Measurements from ENCODE around the gene NBEA.

Gene NBEA

DNA sequence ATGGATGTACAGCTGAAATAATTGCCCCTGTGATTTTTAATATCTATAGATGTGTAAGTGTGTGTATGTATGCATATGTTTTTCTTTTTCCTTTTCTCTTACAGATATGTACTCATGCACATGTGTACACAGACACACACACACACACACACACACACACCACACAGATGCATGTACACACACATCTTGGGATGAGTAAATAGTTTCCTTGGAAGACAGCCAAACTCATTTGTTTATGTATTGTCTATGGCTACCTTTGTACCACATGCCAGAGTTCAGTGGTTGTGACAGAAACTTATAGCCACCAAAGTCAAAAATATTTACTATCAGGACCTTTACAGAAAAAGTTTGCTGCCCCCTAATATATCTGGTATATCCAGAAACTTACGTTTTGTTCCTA, 341.8 kb downstream of the NBEA start:
- no peaks in the 10 kb centered on the region for H3K36me3 Mint-ChIP-seq (ENCODE audit: insufficient read depth)
- H3K4me3 Mint-ChIP-seq, result no peak overlapping the region
- H3K4me1 Mint-ChIP-seq, result no peaks in the 10 kb centered on the region
- DNase-seq (ENCODE audit: low spot score in 2 of 2) (no peak), ATAC-seq (replicated peaks; ENCODE audit: extremely low read depth, poor library complexity, severe bottlenecking) (no peak)
- no peak overlapping the region for H3K27ac Mint-ChIP-seq (ENCODE audit: low read depth)
- peaks cover 20% of the 10 kb centered on the region for H3K9me3 Mint-ChIP-seq
- H3K27me3 Mint-ChIP-seq, result no peaks in the 10 kb centered on the region

DNA sequence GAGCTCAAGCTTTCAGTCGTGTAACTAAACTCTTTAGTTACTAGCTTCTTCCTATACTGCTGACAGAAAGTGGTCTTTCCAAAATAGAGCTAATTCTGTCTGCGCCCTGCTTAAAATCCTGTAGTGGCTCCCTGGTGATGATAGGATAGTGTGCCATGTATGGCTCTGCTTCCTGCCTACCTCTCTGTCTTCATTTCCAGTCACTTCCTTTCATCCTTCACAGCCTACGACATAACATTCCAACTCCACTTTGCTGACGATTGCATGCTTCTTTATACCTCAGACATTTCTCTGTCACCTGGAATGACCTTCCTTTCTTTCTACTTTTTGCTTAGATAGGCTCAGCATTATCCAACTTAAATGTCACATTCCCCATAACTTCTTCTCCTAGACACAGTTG, 343.6 kb downstream of the NBEA start:
- Mint-ChIP-seq H3K27ac (ENCODE audit: low read depth) (no peak overlapping the region), H3K4me3 (no peak overlapping the region), H3K4me1 (no peaks in the 10 kb centered on the region), H3K27me3 (no peaks in the 10 kb centered on the region), H3K9me3 (peaks cover 25% of the 10 kb centered on the region), H3K36me3 (ENCODE audit: insufficient read depth) (no peaks in the 10 kb centered on the region)
- ATAC-seq (replicated peaks; ENCODE audit: extremely low read depth, poor library complexity, severe bottlenecking), result no peak
- no peak for DNase-seq (ENCODE audit: low spot score in 2 of 2)

DNA sequence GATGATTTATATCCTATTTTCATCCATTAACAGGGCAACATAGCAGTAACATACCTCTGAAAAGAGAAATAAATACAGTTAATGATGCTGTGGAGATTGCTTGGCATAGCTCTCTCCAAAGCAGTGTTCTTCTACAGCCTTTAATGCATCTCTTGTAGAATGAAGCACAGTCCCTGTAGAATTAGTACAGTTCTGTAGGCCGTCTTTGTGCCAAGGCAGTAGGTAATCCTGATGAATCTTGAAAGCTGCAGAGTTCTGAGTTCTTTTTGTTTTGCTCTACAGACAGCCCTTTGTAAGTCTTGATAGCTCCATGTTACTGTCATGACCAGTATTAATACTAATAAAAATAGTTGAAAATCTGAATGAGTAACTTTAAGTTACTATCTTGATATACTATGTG, 350.3 kb downstream of the NBEA start:
- DNase-seq (ENCODE audit: low spot score in 2 of 2), result no peak
- H3K27me3 Mint-ChIP-seq, result no peaks in the 10 kb centered on the region
- no peaks in the 10 kb centered on the region for H3K4me1 Mint-ChIP-seq
- no peaks in the 10 kb centered on the region for H3K36me3 Mint-ChIP-seq (ENCODE audit: insufficient read depth)
- no peak for ATAC-seq (replicated peaks; ENCODE audit: extremely low read depth, poor library complexity, severe bottlenecking)
- peaks cover 18% of the 10 kb centered on the region for H3K9me3 Mint-ChIP-seq
- no peak overlapping the region for H3K27ac Mint-ChIP-seq (ENCODE audit: low read depth)
- no peak overlapping the region for H3K4me3 Mint-ChIP-seq

DNA sequence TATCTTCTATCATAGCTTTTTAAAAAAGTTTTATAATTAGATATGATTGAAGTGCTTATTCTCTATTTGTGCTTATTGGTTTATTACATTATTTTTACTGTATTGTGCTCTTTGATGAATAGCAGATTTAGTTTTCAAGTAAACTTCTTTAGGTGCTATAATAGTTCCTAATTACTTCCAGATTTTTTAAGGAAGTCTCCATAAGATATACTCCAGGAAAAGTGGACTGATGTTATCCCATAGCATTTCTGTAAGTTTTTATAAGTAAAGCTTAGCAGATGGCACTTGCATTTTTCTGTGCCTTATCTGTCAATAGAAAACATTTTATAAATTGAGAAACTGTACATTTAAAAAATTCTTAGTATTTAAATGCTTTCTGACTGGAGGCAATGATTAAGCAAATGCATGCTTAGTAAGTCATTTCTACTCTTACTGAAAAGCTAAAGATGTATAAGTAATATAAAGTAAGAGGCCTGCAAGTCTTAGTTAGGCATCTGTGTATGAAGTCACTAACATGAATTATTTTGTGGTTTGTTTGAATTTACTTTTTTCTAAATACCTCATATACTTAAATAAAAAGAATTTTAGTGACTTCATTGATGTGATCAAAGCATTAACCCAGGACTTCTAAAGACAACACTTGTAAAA, 351.6 kb downstream of the NBEA start:
- Mint-ChIP-seq H3K4me1 (no peaks in the 10 kb centered on the region), H3K9me3 (peaks cover 15% of the 10 kb centered on the region), H3K36me3 (ENCODE audit: insufficient read depth) (no peaks in the 10 kb centered on the region), H3K27ac (ENCODE audit: low read depth) (no peak overlapping the region), H3K4me3 (no peak overlapping the region), H3K27me3 (no peaks in the 10 kb centered on the region)
- ATAC-seq (replicated peaks; ENCODE audit: extremely low read depth, poor library complexity, severe bottlenecking), result no peak
- no peak for DNase-seq (ENCODE audit: low spot score in 2 of 2)

DNA sequence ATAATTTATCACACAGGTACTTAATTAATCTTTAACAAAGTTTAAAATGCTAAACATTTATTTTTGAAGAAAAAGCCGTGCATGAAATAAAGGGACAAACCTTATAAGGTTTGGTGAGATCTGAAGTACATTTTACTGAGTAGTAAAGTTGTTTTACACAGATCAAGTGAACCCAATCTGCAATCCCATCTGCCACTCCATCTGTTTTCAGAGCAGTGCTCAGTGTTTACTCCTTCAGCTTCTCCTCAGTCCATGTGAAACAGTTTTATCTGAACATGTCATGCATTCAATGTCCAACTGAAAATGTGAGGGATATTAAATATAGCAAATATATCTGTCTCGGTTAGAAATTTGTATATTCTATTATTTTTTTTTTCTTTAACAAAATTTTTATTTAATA, 367.6 kb downstream of the NBEA start:
- H3K9me3 Mint-ChIP-seq, result peaks cover 6% of the 10 kb centered on the region

DNA sequence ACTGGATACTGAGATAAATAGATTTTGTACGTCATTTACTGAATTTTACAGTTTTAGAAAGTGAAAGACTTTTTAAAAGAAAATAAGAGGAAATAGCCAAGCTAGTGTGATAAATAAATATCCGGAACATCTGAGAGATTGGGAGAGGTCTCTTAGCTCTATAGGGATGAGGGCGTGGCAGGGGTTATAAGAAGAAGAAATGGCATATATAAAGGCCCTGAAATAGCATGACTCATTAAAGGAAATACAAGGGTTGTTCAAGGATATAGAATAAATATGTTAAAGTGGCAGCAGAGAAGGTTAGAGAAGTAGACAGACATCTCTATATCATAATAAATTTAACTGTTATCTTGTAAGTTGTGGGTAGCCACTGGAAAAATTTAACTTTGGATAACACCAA, 390.1 kb downstream of the NBEA start:
- Mint-ChIP-seq H3K9me3 (peaks cover 39% of the 10 kb centered on the region), H3K27ac (ENCODE audit: low read depth) (no peak overlapping the region), H3K4me3 (no peak overlapping the region), H3K36me3 (ENCODE audit: insufficient read depth) (no peaks in the 10 kb centered on the region), H3K4me1 (no peaks in the 10 kb centered on the region), H3K27me3 (no peaks in the 10 kb centered on the region)
- no peak for DNase-seq (ENCODE audit: low spot score in 2 of 2)
- ATAC-seq (replicated peaks; ENCODE audit: extremely low read depth, poor library complexity, severe bottlenecking), result no peak

More for the DNA sequence above, 367.6 kb downstream of the NBEA start:
- no peak for ATAC-seq (replicated peaks; ENCODE audit: extremely low read depth, poor library complexity, severe bottlenecking)
- H3K27me3 Mint-ChIP-seq, result no peaks in the 10 kb centered on the region
- H3K27ac Mint-ChIP-seq (ENCODE audit: low read depth), result no peak overlapping the region
- no peaks in the 10 kb centered on the region for H3K4me1 Mint-ChIP-seq
- H3K36me3 Mint-ChIP-seq (ENCODE audit: insufficient read depth), result peaks cover 2% of the 10 kb centered on the region
- DNase-seq (ENCODE audit: low spot score in 2 of 2), result no peak
- H3K4me3 Mint-ChIP-seq, result no peak overlapping the region

DNA sequence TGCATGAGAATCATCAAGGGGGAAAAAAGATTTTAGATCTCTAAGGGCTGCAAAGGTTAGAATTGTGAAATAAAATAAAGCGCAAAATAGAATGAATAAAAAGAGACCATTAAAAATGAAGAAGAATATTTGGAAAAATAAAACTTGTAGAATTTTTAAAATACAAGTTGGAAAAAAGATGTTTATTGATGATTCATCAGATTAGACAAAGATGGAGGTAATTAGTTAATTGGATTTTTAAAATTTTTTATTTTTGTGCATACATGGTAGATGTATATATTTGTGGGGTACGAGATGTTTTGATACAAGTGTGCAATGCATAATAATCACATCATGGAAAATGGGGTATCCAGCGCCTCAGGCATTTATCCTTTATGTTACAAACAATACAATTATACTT, 391.1 kb downstream of the NBEA start:
- H3K27me3 Mint-ChIP-seq, result no peaks in the 10 kb centered on the region
- H3K4me3 Mint-ChIP-seq, result no peak overlapping the region
- no peaks in the 10 kb centered on the region for H3K4me1 Mint-ChIP-seq
- ATAC-seq (replicated peaks; ENCODE audit: extremely low read depth, poor library complexity, severe bottlenecking) (no peak), DNase-seq (ENCODE audit: low spot score in 2 of 2) (no peak)
- H3K27ac Mint-ChIP-seq (ENCODE audit: low read depth), result no peak overlapping the region
- H3K36me3 Mint-ChIP-seq (ENCODE audit: insufficient read depth), result no peaks in the 10 kb centered on the region
- H3K9me3 Mint-ChIP-seq, result peaks cover 45% of the 10 kb centered on the region

DNA sequence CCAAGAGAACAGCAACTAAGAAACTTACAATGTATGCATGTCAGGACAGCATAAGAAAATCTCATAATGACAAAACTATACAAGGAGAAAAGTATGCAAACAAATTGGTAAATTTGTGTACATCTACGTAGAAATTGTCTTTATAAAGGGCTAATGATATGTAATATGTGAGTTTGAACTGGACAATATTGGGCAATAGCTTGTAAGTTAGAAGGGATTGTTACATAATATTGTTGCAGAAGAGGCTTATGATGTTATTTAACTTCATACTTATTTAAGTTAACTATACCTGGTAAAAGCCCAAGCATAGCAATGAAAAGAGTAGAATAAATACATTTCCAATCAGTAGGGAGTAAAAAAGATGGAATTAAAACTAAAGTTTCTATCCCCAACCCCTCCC, 400.4 kb downstream of the NBEA start:
- Mint-ChIP-seq H3K4me1 (no peaks in the 10 kb centered on the region), H3K4me3 (no peak overlapping the region), H3K27me3 (no peaks in the 10 kb centered on the region), H3K36me3 (ENCODE audit: insufficient read depth) (no peaks in the 10 kb centered on the region), H3K27ac (ENCODE audit: low read depth) (no peak overlapping the region), H3K9me3 (peaks cover 25% of the 10 kb centered on the region)
- DNase-seq (ENCODE audit: low spot score in 2 of 2) (no peak), ATAC-seq (replicated peaks; ENCODE audit: extremely low read depth, poor library complexity, severe bottlenecking) (no peak)

DNA sequence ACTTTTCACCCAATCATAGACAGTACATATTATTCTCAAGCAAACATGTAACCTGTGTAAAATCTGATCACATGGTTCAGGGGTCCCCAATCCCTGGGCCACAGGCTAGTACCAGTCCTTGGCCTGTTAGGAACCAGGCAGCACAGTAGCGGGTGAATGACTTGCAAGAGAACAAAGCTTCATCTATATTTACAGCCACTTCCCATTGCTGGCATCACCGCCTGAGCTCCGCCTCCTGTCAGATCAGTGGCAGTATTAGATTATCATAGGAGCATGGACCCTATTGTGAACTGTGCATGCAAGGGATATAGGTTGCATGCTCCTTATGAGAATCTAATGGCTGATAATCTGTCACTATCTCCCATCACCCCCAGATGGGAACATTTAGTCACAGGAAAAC, 401.3 kb downstream of the NBEA start:
- Mint-ChIP-seq H3K27me3 (no peaks in the 10 kb centered on the region), H3K9me3 (peaks cover 20% of the 10 kb centered on the region), H3K36me3 (ENCODE audit: insufficient read depth) (no peaks in the 10 kb centered on the region), H3K27ac (ENCODE audit: low read depth) (no peak overlapping the region), H3K4me1 (no peaks in the 10 kb centered on the region), H3K4me3 (no peak overlapping the region)
- DNase-seq (ENCODE audit: low spot score in 2 of 2) (no peak), ATAC-seq (replicated peaks; ENCODE audit: extremely low read depth, poor library complexity, severe bottlenecking) (no peak)

DNA sequence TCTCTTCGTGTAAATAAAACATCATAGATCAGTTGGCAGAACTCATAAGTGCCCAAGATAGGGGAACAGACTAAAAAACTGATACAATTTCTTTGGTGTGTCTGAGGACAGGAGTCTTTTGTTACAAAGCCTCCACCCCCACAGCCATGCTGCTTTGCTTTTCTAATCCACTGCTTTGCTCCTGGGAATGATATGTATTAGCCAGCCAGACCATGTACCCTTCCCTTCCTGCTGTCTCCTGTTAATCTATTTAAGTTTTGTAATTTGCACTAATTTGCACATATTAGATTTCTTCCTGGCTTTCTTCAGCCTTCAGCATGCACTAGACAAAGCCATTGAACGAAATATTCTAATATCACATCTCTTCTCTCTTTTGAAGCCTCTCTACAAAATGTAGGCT, 403.9 kb downstream of the NBEA start:
- Mint-ChIP-seq H3K4me1 (no peaks in the 10 kb centered on the region), H3K36me3 (ENCODE audit: insufficient read depth) (no peaks in the 10 kb centered on the region), H3K27ac (ENCODE audit: low read depth) (no peak overlapping the region), H3K4me3 (no peak overlapping the region), H3K9me3 (peaks cover 12% of the 10 kb centered on the region), H3K27me3 (no peaks in the 10 kb centered on the region)
- ATAC-seq (replicated peaks; ENCODE audit: extremely low read depth, poor library complexity, severe bottlenecking) (no peak), DNase-seq (ENCODE audit: low spot score in 2 of 2) (no peak)

DNA sequence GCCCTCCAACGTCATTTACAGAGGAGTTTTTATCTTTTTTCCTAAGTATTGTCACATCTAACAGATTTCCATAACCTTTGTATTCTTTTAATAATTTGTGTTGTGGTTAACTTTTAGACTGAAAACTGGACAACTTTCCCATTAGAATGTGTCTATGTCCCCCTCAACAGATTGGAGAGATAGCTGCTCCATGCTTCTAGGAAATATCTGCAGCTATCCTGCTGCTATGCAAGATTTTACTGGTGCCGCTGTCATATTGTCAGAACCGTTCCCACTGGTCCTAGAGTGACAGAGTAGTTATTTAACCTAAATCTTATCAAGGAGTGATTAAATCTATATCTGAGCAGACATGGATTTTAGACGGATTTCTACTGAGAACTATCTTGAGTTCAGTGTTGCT, 404.4 kb downstream of the NBEA start:
- DNase-seq (ENCODE audit: low spot score in 2 of 2), result no peak
- Mint-ChIP-seq H3K9me3 (peaks cover 12% of the 10 kb centered on the region), H3K4me3 (no peak overlapping the region), H3K27me3 (no peaks in the 10 kb centered on the region), H3K27ac (ENCODE audit: low read depth) (no peak overlapping the region), H3K36me3 (ENCODE audit: insufficient read depth) (no peaks in the 10 kb centered on the region), H3K4me1 (no peaks in the 10 kb centered on the region)
- ATAC-seq (replicated peaks; ENCODE audit: extremely low read depth, poor library complexity, severe bottlenecking), result no peak

DNA sequence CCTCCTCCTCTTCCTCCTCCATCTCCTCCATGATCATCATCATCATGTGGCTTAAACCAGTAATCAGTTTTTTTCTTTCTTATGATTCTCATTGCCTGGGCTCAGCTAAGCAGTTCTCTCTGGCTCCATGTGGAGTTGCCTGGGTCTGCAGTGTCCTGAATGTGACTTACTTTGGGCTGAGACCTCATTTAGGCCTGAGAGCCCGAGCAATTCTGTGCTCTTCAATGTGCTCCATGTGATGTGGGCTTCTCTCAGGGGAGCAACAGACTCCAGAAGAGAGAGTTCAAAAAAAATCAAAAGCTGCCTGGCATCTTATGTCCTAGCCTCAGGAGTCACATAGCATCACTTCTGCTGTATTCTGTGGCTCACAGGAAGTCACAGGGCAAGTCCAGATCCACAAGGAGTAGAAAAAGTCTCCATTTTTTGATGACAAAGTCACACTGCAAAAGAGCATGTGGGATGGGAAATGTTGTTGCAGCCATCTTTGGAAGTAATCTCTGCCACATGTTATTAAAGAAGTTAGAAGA, 405.7 kb downstream of the NBEA start:
- peaks cover 6% of the 10 kb centered on the region for H3K9me3 Mint-ChIP-seq
- DNase-seq (ENCODE audit: low spot score in 2 of 2), result no peak
- H3K27me3 Mint-ChIP-seq, result no peaks in the 10 kb centered on the region
- no peaks in the 10 kb centered on the region for H3K36me3 Mint-ChIP-seq (ENCODE audit: insufficient read depth)
- H3K4me3 Mint-ChIP-seq, result no peak overlapping the region
- no peaks in the 10 kb centered on the region for H3K4me1 Mint-ChIP-seq
- no peak overlapping the region for H3K27ac Mint-ChIP-seq (ENCODE audit: low read depth)
- ATAC-seq (replicated peaks; ENCODE audit: extremely low read depth, poor library complexity, severe bottlenecking), result no peak

DNA sequence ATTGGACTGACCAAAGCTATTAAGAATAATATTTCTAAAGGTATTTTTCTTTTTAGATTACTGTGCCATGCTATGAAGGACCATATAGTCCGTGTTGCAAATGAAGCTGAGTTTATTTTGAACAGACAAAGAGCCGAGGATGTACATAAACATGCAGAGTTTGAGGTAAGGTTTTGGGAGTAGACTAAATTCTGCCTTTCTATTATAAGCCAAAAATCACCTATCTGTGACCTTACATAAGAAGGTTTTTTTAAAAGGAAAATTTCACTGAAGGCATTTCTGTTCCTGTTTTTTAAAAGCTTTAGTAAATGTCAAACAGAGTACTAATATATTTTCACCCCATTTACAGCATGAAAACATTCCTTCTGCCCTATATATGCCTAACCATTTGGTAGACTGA, 407.0 kb downstream of the NBEA start:
- Mint-ChIP-seq H3K27ac (ENCODE audit: low read depth) (no peak overlapping the region), H3K27me3 (no peaks in the 10 kb centered on the region), H3K9me3 (peaks cover 6% of the 10 kb centered on the region), H3K4me1 (no peaks in the 10 kb centered on the region), H3K4me3 (no peak overlapping the region), H3K36me3 (ENCODE audit: insufficient read depth) (no peaks in the 10 kb centered on the region)
- ATAC-seq (replicated peaks; ENCODE audit: extremely low read depth, poor library complexity, severe bottlenecking), result no peak
- DNase-seq (ENCODE audit: low spot score in 2 of 2), result no peak

Data from central memory CD8-positive, alpha-beta T cell (primary cell).